ENCODE measurements around the gene COBL. TPM values are rescaled to one million over a fixed set of nuclear protein-coding genes. Genes with fewer than 3 reads are reported as not detected.

COBL gene
- total RNA-seq, 1 experiment from 2014 or later, result 52.3 TPM

DNA sequence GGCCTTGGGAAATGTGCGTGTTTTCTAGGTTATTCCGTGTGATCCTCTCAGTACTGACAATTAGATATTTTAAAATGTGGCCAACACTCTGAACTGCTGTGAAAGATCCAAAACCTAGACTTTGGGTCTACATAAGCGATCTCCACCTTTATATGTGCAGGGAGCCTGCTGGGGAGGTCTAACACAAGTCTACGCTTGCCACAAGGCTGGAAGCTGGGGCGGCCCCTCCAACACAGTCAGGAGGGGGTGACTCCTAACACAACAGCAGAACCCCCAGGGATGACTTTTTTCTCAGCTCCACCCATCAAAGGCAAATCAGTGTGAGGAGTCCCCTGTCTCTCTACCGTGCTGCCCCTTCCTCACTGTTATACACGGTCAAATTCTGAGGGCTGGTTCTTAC is 202.6 kb downstream of the COBL start:
- Histone ChIP-seq H4K20me1 (ENCODE audit: control insufficient read depth, insufficient read depth, insufficient read length) (no peaks in the 10 kb centered on the region), H3K9ac (ENCODE audit: extremely low read depth, insufficient read length, low read length) (no peak overlapping the region), H3K23me2 (ENCODE audit: insufficient read length, low read depth, low read length, poor library complexity, severe bottlenecking) (no peaks in the 10 kb centered on the region), H3K4me1 (ENCODE audit: insufficient read depth, low read length) (no peaks in the 10 kb centered on the region; the same call in 1 of the 2 replicates), H4K91ac (ENCODE audit: insufficient read length, low read depth, low read length) (no peak overlapping the region), H2AK5ac (ENCODE audit: insufficient read length, low read length) (no peak overlapping the region), H3K79me2 (ENCODE audit: insufficient read depth, low read length) (no peaks in the 10 kb centered on the region), H3K4me2 (ENCODE audit: insufficient read depth, insufficient read length, low read length) (no peak overlapping the region), H3K27ac (ENCODE audit: insufficient read length, low read depth, low read length) (no peak overlapping the region), H3K23ac (ENCODE audit: insufficient read length, low read depth, low read length) (no peak overlapping the region), H2BK20ac (ENCODE audit: low read depth, low read length, poor library complexity, severe bottlenecking) (no peak overlapping the region), H4K5ac (ENCODE audit: insufficient read length, low read depth, low read length) (no peak overlapping the region), H3K27me3 (ENCODE audit: insufficient read depth, low read length) (no peaks in the 10 kb centered on the region), H3K4ac (ENCODE audit: low read depth, low read length) (no peak overlapping the region), H3K18ac (ENCODE audit: insufficient read length, low read depth, low read length) (no peak overlapping the region), H2BK120ac (ENCODE audit: low read depth, low read length, poor library complexity, severe bottlenecking) (no peak overlapping the region), H3K56ac (ENCODE audit: insufficient read length, low read depth, low read length) (no peak overlapping the region), H2BK12ac (ENCODE audit: insufficient read length, low read depth, low read length) (no peak overlapping the region), H2AFZ (ENCODE audit: low read length) (no peak overlapping the region), H3T11ph (ENCODE audit: low read length) (no peak overlapping the region), H2BK15ac (ENCODE audit: low read depth, low read length) (no peak overlapping the region), H3K9me3 (ENCODE audit: control insufficient read depth, low read depth, low read length) (no peaks in the 10 kb centered on the region), H4K8ac (replicated peaks; ENCODE audit: insufficient read length, low read depth, low read length) (no peak overlapping the region), H2BK5ac (ENCODE audit: insufficient read length, low read length) (no peak overlapping the region), H3K79me1 (ENCODE audit: insufficient read depth, low read depth, low read length, poor library complexity, severe bottlenecking) (no peaks in the 10 kb centered on the region), H3K14ac (ENCODE audit: insufficient read depth, low read length) (no peak overlapping the region)
- TF ChIP-seq, protein P1, sequence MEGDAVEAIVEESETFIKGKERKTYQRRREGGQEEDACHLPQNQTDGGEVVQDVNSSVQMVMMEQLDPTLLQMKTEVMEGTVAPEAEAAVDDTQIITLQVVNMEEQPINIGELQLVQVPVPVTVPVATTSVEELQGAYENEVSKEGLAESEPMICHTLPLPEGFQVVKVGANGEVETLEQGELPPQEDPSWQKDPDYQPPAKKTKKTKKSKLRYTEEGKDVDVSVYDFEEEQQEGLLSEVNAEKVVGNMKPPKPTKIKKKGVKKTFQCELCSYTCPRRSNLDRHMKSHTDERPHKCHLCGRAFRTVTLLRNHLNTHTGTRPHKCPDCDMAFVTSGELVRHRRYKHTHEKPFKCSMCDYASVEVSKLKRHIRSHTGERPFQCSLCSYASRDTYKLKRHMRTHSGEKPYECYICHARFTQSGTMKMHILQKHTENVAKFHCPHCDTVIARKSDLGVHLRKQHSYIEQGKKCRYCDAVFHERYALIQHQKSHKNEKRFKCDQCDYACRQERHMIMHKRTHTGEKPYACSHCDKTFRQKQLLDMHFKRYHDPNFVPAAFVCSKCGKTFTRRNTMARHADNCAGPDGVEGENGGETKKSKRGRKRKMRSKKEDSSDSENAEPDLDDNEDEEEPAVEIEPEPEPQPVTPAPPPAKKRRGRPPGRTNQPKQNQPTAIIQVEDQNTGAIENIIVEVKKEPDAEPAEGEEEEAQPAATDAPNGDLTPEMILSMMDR (conservative IDR thresholded peaks at IDR 0.05), result no peak
- peaks cover 0 to 15% (median 13%) of the 10 kb centered on the region in 3 experiments; a peak in 4 of 7 replicates for H3K36me3 Mint-ChIP-seq (ENCODE audit: insufficient read depth in 1 of 3, low read depth in 3 of 3)
- no peak overlapping the region for H3K4me3 Mint-ChIP-seq
- WGBS (ENCODE audit: extremely low coverage, insufficient read length, low lambda C conversion rate), result no CpG with 5 or more reads among the region's 7 CpGs
- DNase-seq, result no peak
- peaks cover 3 to 5% of the 10 kb centered on the region in 2 experiments; a peak in 4 of 5 replicates for H3K9me3 Mint-ChIP-seq
- peaks cover 17% of the 10 kb centered on the region in 2 experiments for H3K4me1 Mint-ChIP-seq
- H3K27ac Mint-ChIP-seq, result peak overlapping the region in 2 of 3 experiments; percentile 10 to 24; a peak in 2 of 7 replicates
- no peaks in the 10 kb centered on the region for H3K27me3 Mint-ChIP-seq (ENCODE audit: low read depth)

Measured in H9 (cell line).